Mucosa of descending colon (tissue), 3 donors: ENCODE data around the gene RPS6KA4. TPM values are rescaled to one million over a fixed set of nuclear protein-coding genes. Genes with fewer than 3 reads are reported as not detected.

Source experiments
- ATAC-seq: fragments of 200-7000 bp; cut with Tn5 transposase; one replicate; pipeline ENCODE4 v1.9.1; 2020; ENCODE audit warnings: mild to moderate bottlenecking, moderate library complexity
- DNase-seq, 3 donors: peaks; one replicate each; pipeline ENCODE4 v3.0.0-alpha.2; 2020
- H3K36me3 ChIP-seq: fragments of 200-600 bp; one replicate; pipeline ENCODE4 v1.8.0; 2021; ENCODE audit warnings: low read depth, mild to moderate bottlenecking
- H3K4me1 ChIP-seq: fragments of 200-600 bp; one replicate; pipeline ENCODE4 v1.8.0; 2021; ENCODE audit warnings: low read depth, mild to moderate bottlenecking
- H3K4me3 ChIP-seq: fragments of 200-600 bp; one replicate; pipeline ENCODE4 v1.8.0; 2021; ENCODE audit warnings: mild to moderate bottlenecking
- H3K9me3 ChIP-seq: fragments of 200-600 bp; one replicate; pipeline ENCODE4 v1.8.0; 2021; ENCODE audit warnings: mild to moderate bottlenecking
- CTCF ChIP-seq: fragments of 200-600 bp; IDR thresholded peaks from one replicate; pipeline ENCODE4 v1.8.0; 2022; ENCODE audit warnings: antibody characterized with exemption, mild to moderate bottlenecking
- intact Hi-C, 2 donors: fragments of 100-400 bp; cut with DNase I in 1 of 2; cut with micrococcal nuclease in 1 of 2; formaldehyde crosslinking; loops; one replicate each; pipeline versions ENCODE4 v1.11.0 to v1.11.1; 2022; cut with DNase I, micrococcal nuclease
- total RNA-seq, 3 donors: library from RNA; stranded (reverse); fragmentation: NEBNext Ultra II Directional in 2 of 3; extraction: Animal tissue kit (Norgen Biotek cat#: 25700) in 2 of 3; gene quantifications; one replicate each; pipeline versions ENCODE4 v1.2.1 to v1.2.4, GENCODE V29; 2021 to 2023
- donor health status: DM: no; HTN: no; CAD: no; lungs with moderate emphysema.
- donor health status: DM: no; HTN: no; CAD: no.
- donor health status: DM: no; HTN: yes; CAD: no.

RPS6KA4 gene
- total RNA-seq, 3 donors from 2014 or later, result 33.6 to 39.8 (median 36.5) TPM

GRCh38 chr11:64382047-64382446 is 23.1 kb downstream of the RPS6KA4 start:
- intact Hi-C loops, result no loop called here
- ATAC-seq, result no peak
- no peak for TF ChIP-seq CTCF
- no peaks in the 10 kb centered on the region for H3K4me1 ChIP-seq
- DNase-seq, result no peak
- H3K4me3 ChIP-seq, result no peak overlapping the region
- no peaks in the 10 kb centered on the region for H3K9me3 ChIP-seq
- H3K36me3 ChIP-seq, result no peaks in the 10 kb centered on the region

GRCh38 chr11:64382586-64382985 is 23.6 kb downstream of the RPS6KA4 start:
- ATAC-seq, result no peak
- no peaks in the 10 kb centered on the region for H3K36me3 ChIP-seq
- TF ChIP-seq CTCF, result no peak
- no peaks in the 10 kb centered on the region for H3K9me3 ChIP-seq
- no peak for DNase-seq
- H3K4me3 ChIP-seq, result no peak overlapping the region
- intact Hi-C loops, result no loop called here
- H3K4me1 ChIP-seq, result no peaks in the 10 kb centered on the region

- ATAC-seq (no peak), DNase-seq (no peak)
- Histone ChIP-seq H3K9me3 (no peaks in the 10 kb centered on the region), H3K4me3 (no peak overlapping the region), H3K36me3 (no peaks in the 10 kb centered on the region), H3K4me1 (no peaks in the 10 kb centered on the region)
- intact Hi-C loops, result no loop called here
- TF ChIP-seq CTCF, result no peak
Observed at GRCh38 chr11:64383580-64383979, 24.6 kb downstream of the RPS6KA4 start.

- intact Hi-C loops, result no loop called here
- no peaks in the 10 kb centered on the region for H3K36me3 ChIP-seq
- no peaks in the 10 kb centered on the region for H3K9me3 ChIP-seq
- no peak overlapping the region for H3K4me3 ChIP-seq
- no peak for ATAC-seq
- H3K4me1 ChIP-seq, result no peaks in the 10 kb centered on the region
- TF ChIP-seq CTCF, result no peak
- no peak for DNase-seq
Observed at GRCh38 chr11:64384028-64384737, 25.2 kb downstream of the RPS6KA4 start.

- ATAC-seq, result no peak
- no peaks in the 10 kb centered on the region for H3K36me3 ChIP-seq
- no peak for DNase-seq
- H3K4me3 ChIP-seq, result no peak overlapping the region
- no peak for TF ChIP-seq CTCF
- H3K4me1 ChIP-seq, result no peaks in the 10 kb centered on the region
- intact Hi-C loops, result no loop called here
- H3K9me3 ChIP-seq, result no peaks in the 10 kb centered on the region
Observed at GRCh38 chr11:64384981-64385944, 26.3 kb downstream of the RPS6KA4 start.
